ENCODE measurements around the gene WDR31. TPM values are rescaled to one million over a fixed set of nuclear protein-coding genes. Genes with fewer than 3 reads are reported as not detected.
"Not testable (repeated sequence)": the region's sequence is repeated elsewhere in the genome, so short reads cannot be mapped to it uniquely, and the experiment has no call there.

WDR31 gene
- total RNA-seq, 1 donor from 2014 or later: 2.7 TPM

DNA sequence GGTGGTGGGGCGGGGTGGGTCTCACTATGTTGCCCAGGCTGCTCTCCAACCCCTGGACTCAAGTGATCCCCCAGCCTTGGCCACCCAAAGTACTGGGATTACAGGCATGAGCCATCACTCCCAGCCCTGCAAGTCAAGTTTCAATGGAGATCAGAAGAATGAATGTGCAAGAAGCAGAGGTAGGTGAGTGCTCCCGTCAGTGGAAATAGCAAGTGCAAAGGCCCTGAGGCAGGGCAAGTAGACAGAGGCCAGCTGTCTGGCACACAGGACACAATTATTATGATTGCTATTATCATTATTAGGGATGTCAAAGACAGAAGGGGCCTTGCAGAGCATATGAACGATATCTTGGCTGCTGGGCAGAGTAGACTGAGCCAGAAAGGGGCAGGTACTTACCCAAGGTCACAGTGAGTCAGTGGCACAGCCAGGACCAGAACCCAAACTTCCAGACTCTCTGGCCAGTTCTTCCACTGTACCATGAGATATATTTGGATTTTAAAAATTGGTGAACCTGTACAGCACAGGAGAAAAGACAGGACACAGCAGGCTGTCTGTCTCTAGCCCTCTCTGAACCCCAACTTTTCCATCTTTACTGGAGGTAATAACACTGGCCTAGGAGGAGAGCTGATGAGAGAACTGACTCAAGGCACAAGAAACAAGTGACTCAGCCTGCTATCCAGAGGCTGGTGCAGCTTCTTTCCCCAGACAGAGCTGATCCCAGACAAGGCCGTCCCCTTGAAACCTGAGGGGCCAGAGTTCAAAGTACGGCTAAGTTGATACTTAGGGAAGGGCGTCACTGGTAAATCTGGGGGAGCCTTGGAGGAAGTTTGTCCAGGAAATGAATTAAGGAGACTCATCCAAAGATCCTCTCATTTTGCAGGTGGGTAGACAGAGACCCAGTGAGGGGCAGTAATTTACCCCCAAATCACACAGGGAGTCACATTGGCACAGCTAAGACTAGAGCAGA is 35.3 kb upstream of the WDR31 start:
- Mint-ChIP-seq H3K27ac (peak overlapping the region; percentile 83), H3K9me3 (no peaks in the 10 kb centered on the region), H3K36me3 (ENCODE audit: low read depth) (peaks cover 16% of the 10 kb centered on the region), H3K4me3 (peak overlapping the region; percentile 92), H3K4me1 (peaks cover 12% of the 10 kb centered on the region), H3K27me3 (no peaks in the 10 kb centered on the region)
- intact Hi-C loops (cut with micrococcal nuclease): loop anchor here (2.0 kb wide), 2 partner anchors 25 to 35 kb away; partner anchors contain the start of genes ALAD and WDR31
- no peak for DNase-seq

DNA sequence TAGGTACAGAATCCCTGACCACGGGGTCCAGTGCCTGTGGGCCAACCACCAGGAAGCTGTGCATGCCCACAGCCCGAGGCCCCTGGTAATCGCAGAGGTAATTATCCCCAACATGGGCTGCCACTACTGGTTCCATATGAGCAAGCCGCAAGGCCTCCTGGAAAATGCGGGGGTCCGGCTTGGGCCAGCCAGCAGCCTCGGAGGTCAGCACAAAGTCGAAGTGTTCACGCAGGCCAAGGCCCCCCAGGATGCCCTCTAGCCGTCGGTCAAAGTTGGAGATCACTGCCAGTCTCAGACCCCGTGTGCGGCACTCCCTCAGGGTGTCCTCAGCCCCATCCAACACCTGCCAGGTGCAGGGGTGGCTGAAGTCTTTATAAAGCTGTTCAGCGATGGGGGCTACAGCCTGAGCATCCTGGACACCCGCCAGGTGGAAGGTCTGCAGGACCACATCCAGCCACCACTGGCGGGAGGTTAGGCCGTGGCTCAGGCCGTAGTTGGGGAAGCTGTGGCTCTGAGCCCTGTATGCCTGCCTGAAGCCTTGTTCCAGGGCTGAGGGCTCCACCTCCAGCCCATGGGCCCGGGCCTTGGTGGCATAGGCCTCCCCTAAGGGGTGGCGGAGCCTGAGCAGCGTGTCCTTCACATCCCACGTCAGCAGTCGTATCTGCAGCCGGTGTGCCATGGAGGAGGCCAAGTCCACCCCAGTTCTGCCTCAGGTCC is 33.8 kb upstream of the WDR31 start:
- no peak overlapping the region for H3K27ac Mint-ChIP-seq
- intact Hi-C loops (cut with micrococcal nuclease): no loop called here
- H3K4me3 Mint-ChIP-seq: no peak overlapping the region
- peaks cover 17% of the 10 kb centered on the region for H3K36me3 Mint-ChIP-seq (ENCODE audit: low read depth)
- DNase-seq: no peak
- H3K9me3 Mint-ChIP-seq: no peaks in the 10 kb centered on the region
- peaks cover 12% of the 10 kb centered on the region for H3K4me1 Mint-ChIP-seq
- no peaks in the 10 kb centered on the region for H3K27me3 Mint-ChIP-seq

DNA sequence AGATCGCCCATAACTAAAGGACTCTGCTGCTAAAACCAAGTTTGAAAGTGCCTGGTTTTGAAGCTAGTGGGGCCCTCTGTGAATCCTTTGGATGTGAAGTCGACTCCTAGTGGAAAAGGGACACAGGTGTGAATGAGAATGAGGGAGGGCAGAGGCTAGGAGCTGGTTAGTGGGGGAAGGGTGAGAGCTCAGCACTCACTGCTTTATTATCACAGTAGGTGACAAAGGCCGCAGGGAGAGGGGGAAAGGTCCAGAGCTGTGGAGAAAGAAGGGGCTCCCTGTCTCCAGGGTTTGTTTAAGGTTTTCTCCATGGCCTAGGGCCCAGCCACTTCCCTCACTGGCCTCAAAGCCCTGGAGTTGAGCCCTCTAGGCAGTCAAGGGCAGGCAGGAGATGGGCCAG is 33.2 kb upstream of the WDR31 start:
- DNase-seq: no peak
- peaks cover 17% of the 10 kb centered on the region for H3K36me3 Mint-ChIP-seq (ENCODE audit: low read depth)
- H3K27ac Mint-ChIP-seq: no peak overlapping the region
- peaks cover 12% of the 10 kb centered on the region for H3K4me1 Mint-ChIP-seq
- H3K4me3 Mint-ChIP-seq: no peak overlapping the region
- no peaks in the 10 kb centered on the region for H3K27me3 Mint-ChIP-seq
- intact Hi-C loops (cut with micrococcal nuclease): no loop called here
- H3K9me3 Mint-ChIP-seq: no peaks in the 10 kb centered on the region

DNA sequence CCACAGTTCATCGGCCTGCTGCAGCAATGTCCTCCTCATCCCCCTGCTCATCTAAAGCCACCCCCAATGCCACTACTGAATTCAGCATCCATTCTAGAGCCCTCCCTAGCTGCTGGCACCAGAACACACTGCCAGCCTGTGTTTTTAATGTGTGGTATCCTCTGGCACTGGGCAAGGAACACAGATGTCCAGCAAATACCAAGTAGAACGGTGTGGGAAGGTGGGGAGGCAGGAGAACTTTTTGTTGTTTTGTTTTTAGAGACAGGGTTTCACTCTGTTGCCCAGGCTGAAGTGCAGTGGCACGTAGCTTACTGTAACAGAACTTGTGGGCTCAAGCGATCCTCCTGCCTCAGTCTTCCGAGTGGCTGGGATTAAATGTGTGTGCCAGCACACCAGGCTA is 32.0 kb upstream of the WDR31 start:
- intact Hi-C loops (cut with micrococcal nuclease): no loop called here
- H3K9me3 Mint-ChIP-seq: no peaks in the 10 kb centered on the region
- peak overlapping the region; percentile 26 for H3K27ac Mint-ChIP-seq
- peaks cover 17% of the 10 kb centered on the region for H3K36me3 Mint-ChIP-seq (ENCODE audit: low read depth)
- H3K27me3 Mint-ChIP-seq: no peaks in the 10 kb centered on the region
- H3K4me3 Mint-ChIP-seq: no peak overlapping the region
- peaks cover 12% of the 10 kb centered on the region for H3K4me1 Mint-ChIP-seq
- no peak for DNase-seq

DNA sequence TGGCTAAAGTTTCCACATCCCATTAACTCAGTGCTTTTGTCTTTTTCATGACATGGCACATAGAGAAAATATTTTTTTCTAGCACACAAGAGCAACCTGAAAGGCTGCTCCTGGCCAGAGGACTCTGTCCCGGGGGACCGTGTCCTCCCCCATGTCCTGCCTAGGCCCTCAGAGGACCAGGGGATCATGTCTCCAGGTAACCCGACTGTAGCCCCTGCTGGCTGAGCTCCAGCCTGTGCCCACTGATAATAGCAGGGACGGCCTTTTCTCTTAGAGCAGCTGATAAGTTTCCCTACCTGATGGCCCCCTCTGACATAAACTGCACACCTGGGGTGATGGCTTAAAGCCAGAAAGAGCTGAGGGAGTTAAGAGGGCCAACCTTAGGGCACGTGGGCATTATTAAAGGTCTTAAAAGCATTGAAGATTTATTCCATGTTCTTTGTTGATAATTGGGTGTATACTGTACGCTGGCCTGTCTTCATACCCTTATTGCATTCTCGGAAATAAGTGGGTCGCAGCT is 30.8 kb upstream of the WDR31 start:
- H3K9me3 Mint-ChIP-seq: no peaks in the 10 kb centered on the region
- intact Hi-C loops (cut with micrococcal nuclease): no loop called here
- H3K27me3 Mint-ChIP-seq: no peaks in the 10 kb centered on the region
- H3K27ac Mint-ChIP-seq: no peak overlapping the region
- peaks cover 17% of the 10 kb centered on the region for H3K36me3 Mint-ChIP-seq (ENCODE audit: low read depth)
- DNase-seq: no peak
- peaks cover 10% of the 10 kb centered on the region for H3K4me1 Mint-ChIP-seq
- no peak overlapping the region for H3K4me3 Mint-ChIP-seq

DNA sequence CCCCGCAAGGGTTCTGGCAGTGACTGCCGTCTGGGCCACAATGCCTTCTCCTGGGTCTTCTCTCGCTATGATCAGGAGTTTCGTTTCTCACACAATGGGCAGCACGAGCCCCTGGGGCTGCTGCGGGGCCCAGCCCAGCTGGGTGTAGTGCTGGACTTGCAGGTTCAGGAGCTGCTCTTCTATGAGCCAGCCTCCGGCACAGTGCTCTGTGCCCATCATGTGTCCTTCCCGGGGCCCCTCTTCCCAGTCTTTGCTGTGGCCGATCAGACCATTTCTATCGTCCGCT is 29.7 kb upstream of the WDR31 start:
- intact Hi-C loops (cut with micrococcal nuclease): no loop called here
- H3K36me3 Mint-ChIP-seq (ENCODE audit: low read depth): peaks cover 13% of the 10 kb centered on the region
- H3K4me3 Mint-ChIP-seq: no peak overlapping the region
- H3K27ac Mint-ChIP-seq: no peak overlapping the region
- no peaks in the 10 kb centered on the region for H3K9me3 Mint-ChIP-seq
- H3K27me3 Mint-ChIP-seq: no peaks in the 10 kb centered on the region
- DNase-seq: no peak
- H3K4me1 Mint-ChIP-seq: no peaks in the 10 kb centered on the region

DNA sequence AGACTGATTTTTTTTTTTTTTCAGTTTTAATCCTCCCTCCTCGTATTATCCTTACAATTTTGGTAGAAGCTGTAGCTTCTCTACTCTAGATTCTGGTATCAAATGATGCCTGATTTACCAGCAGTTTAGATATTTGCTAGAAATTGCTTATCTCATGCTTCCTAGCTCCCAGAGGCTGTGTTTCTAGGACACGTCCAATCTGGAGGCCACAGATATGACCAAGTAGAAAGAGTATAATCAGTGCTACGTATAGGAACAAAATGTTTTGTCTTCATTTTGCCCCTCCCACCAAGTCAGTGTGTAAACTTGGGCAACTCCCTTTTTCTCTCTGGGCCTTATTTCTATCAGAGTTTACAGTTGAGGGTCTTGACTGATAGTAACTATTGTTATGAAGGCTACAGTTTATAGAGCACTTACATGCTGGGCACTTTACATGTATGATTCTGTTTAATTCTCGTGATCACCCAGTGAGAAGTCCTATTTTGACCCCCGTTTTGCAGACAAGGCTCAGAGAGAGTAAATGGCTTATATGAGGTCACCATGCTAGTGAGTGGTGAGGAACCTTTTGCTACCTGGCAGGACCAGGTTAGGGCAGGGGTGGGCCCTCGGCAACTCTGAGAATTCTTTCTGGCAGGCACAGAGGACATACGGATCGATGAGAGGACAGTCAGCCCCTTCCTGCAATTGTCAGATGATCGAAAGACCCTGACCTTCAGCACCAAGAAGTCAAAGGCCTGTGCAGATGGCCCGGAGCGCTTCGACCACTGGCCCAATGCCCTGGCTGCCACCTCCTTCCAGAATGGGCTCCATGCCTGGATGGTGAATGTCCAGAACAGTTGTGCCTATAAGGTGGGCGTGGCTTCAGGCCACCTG is 29.1 kb upstream of the WDR31 start:
- intact Hi-C loops (cut with micrococcal nuclease): no loop called here
- H3K9me3 Mint-ChIP-seq: no peaks in the 10 kb centered on the region
- H3K4me3 Mint-ChIP-seq: no peak overlapping the region
- DNase-seq: no peak
- H3K27me3 Mint-ChIP-seq: no peaks in the 10 kb centered on the region
- no peak overlapping the region for H3K27ac Mint-ChIP-seq
- H3K4me1 Mint-ChIP-seq: no peaks in the 10 kb centered on the region
- peaks cover 10% of the 10 kb centered on the region for H3K36me3 Mint-ChIP-seq (ENCODE audit: low read depth)

DNA sequence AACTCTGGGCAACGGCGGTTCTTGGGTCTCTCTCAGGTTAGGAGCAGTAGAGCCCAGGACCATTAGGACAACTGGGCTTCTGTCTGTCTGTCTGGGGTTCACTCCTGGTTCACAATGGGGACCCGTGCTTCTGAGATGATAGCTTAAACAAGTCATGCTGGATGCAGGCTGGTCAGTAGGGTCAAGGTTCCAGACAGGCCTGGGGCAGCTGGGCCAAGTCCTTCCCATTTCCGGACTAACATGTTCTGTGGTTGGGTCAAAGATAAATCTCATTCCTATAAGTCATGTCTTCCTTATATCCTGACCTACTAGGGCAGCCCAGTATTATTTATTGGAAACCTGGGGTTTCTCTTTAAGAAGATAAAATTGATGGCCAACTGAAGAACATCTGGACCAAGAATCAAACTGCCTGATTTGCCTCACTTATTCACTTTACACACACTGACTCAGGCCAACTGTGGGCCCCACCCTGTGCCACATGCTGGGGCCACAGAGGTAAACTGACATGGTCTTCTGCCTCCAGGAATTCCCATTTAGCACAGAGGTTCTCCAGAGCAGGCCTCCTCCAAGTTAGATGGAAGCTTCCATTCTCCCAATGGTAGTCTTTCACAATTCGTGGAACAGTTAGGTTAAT is 28.4 kb upstream of the WDR31 start:
- Mint-ChIP-seq H3K36me3 (ENCODE audit: low read depth) (peaks cover 10% of the 10 kb centered on the region), H3K4me1 (no peaks in the 10 kb centered on the region), H3K27ac (no peak overlapping the region), H3K9me3 (no peaks in the 10 kb centered on the region), H3K27me3 (no peaks in the 10 kb centered on the region), H3K4me3 (no peak overlapping the region)
- intact Hi-C loops (cut with micrococcal nuclease): no loop called here
- no peak for DNase-seq

DNA sequence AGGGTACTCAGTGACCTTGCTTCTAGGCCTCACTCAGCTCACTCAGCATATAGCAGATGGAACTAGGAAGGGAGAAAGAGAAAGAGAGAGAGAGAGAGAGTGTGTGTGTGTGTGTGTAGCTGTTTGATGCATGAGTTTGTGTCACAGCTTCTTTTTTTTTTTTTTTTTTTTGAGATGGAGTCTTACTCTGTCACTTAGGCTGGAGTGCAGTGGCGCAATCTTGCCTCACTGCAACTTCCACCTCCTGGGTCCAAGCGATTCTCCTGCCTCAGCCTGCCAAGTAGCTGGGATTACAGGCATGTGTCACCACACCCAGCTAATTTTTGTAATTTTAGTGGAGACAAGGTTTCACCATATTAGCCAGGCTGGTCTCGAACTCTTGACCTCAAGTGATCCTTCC is 25.6 kb upstream of the WDR31 start:
- DNase-seq; H3K4me3 Mint-ChIP-seq; H3K9me3 Mint-ChIP-seq; H3K36me3 Mint-ChIP-seq (ENCODE audit: low read depth); H3K27me3 Mint-ChIP-seq; intact Hi-C loops (cut with micrococcal nuclease): not testable (repeated sequence)
- Mint-ChIP-seq H3K4me1 (peaks cover 11% of the 10 kb centered on the region), H3K27ac (peak overlapping the region; percentile 48)

DNA sequence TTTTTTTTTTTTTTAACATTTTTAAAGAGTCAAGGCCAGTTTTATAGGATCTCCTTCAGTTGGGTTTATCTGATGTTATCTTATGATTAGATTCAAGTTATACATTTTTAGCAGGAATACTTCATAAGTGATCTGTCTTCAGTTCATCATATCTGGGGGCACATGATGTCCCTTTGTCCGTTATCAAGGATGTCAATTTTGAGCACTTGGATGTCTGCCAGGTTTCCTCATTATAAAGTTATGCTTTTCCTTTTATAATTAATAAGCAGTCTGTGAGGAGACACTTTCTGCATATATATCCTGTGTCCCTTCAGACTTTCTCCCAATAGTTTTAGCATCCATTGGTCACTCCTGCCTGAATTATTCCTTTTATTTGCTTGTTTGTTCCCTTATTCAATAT is 24.9 kb upstream of the WDR31 start:
- H3K4me1 Mint-ChIP-seq: peaks cover 13% of the 10 kb centered on the region
- H3K4me3 Mint-ChIP-seq: no peak overlapping the region
- H3K9me3 Mint-ChIP-seq: no peaks in the 10 kb centered on the region
- intact Hi-C loops (cut with micrococcal nuclease): no loop called here
- H3K27me3 Mint-ChIP-seq: no peaks in the 10 kb centered on the region
- peaks cover 12% of the 10 kb centered on the region for H3K36me3 Mint-ChIP-seq (ENCODE audit: low read depth)
- no peak overlapping the region for H3K27ac Mint-ChIP-seq
- DNase-seq: no peak

DNA sequence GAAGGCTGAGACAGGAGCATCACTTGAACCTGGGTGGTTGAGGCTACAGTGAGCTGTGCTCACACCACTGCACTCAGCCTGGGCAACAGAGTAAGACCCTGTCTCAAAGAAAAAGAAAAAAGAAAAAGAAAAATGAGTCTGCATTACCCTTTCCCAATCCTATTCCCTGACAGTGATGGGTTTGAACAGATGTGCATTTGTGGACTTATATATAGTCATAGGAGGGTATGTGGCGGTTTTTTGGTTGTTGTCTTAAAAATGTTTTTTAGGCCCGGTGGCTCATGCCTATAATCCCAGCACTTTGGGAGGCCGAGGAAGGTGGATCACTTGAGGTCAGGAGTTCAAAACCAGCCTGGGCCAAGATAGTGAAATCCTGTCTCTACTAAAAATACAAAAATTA is 23.3 kb upstream of the WDR31 start:
- intact Hi-C loops (cut with micrococcal nuclease): no loop called here
- H3K4me1 Mint-ChIP-seq: peaks cover 13% of the 10 kb centered on the region
- no peak overlapping the region for H3K27ac Mint-ChIP-seq
- DNase-seq: no peak
- H3K27me3 Mint-ChIP-seq: no peaks in the 10 kb centered on the region
- H3K4me3 Mint-ChIP-seq: no peak overlapping the region
- H3K9me3 Mint-ChIP-seq: no peaks in the 10 kb centered on the region
- peaks cover 16% of the 10 kb centered on the region for H3K36me3 Mint-ChIP-seq (ENCODE audit: low read depth)

DNA sequence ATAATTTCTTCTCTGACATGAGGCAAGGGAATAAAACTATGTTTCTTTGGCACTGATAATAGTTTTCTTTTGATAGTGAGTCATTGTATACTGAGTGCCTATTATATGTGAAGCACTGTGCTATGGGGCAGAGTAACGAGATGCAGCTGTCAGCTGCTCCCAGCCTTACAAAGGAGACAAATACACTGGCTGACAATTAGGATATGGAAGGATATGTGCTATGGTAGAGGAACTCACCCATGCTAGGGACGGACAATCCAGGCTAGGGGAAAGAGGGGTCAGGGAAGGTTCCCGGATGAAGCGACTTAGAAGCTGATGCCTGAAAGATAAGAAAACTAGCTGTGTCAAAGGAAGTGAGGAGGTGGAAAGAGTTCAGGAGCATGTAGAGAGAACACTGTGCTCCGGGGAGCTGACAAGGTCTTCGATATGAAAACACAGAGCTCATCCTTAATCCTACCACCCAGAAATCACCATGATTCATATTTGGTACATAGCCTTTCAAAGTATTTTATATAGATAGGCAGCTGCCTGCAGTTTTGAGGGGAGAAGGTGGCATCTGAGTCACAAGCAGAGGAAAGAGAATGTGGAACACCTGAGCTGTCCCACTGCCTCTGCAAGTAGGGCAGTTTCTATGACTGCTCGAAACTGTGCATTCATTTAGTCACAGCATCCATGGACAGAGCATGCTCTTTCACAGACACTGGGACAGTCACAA is 21.4 kb upstream of the WDR31 start:
- Mint-ChIP-seq H3K9me3 (no peaks in the 10 kb centered on the region), H3K27me3 (no peaks in the 10 kb centered on the region), H3K36me3 (ENCODE audit: low read depth) (peaks cover 22% of the 10 kb centered on the region), H3K27ac (peak overlapping the region; percentile 71), H3K4me3 (no peak overlapping the region), H3K4me1 (peaks cover 18% of the 10 kb centered on the region)
- no peak for DNase-seq
- intact Hi-C loops (cut with micrococcal nuclease): loop anchor here (1.0 kb wide), 1 partner anchor 10 kb away; no protein-coding TSS in a partner anchor
